Esophagus muscularis mucosa (tissue), 2 donors: ENCODE results near the gene TOM1L1.

Source experiments
- POLR2A ChIP-seq: fragments of 450-650 bp; IDR thresholded peaks from one replicate; pipeline ENCODE4 v1.6.1; 2017; ENCODE audit warnings: antibody characterized with exemption, moderate library complexity, mild to moderate bottlenecking, low read depth
- POLR2AphosphoS5 ChIP-seq, 2 donors: sonication (generic); formaldehyde crosslinking; IDR thresholded peaks; one replicate each; pipeline ENCODE4 v1.6.1; 2017; ENCODE audit warnings: antibody characterized with exemption in 2 of 2

- no peak for TF ChIP-seq POLR2AphosphoS5 (IDR thresholded peaks at IDR 0.05)
- TF ChIP-seq POLR2A: no peak
These were observed 26.9 kb downstream of the TOM1L1 start for GRCh38 chr17:54927525-54927924.
